HAP-1 (cell line): ENCODE results near the gene OR52B4.
A peak's percentile ranks its signal among the peaks of the same experiment; 100 is the strongest.
"Not testable (repeated sequence)": the region's sequence is repeated elsewhere in the genome, so short reads cannot be mapped to it uniquely, and the experiment has no call there.

Experiments used
- DNase-seq, 2 experiments: peaks; one replicate each; pipeline ENCODE4 v3.0.0-alpha.2; 2016 to 2020; ENCODE audit warnings: low spot score in 2 of 2
- H3K27me3 ChIP-seq: fragments of 250-450 bp; sonication (Bioruptor Pico); 2 replicates; pipeline ENCODE4 v1.5.1; 2020; ENCODE audit warnings: low read depth, mild to moderate bottlenecking, moderate library complexity
- H3K36me3 ChIP-seq: fragments of 250-450 bp; sonication (Bioruptor Pico); replicated peaks from 2 replicates; pipeline ENCODE4 v1.5.1; 2020; ENCODE audit warnings: mild to moderate bottlenecking
- H3K4me1 ChIP-seq: fragments of 250-450 bp; sonication (Bioruptor Pico); 2 replicates; pipeline ENCODE4 v1.5.1; 2020; ENCODE audit warnings: mild to moderate bottlenecking
- H3K4me3 ChIP-seq: fragments of 250-450 bp; sonication (Bioruptor Pico); 2 replicates; pipeline ENCODE4 v1.5.1; 2020; ENCODE audit warnings: mild to moderate bottlenecking, moderate library complexity
- H3K9me3 ChIP-seq: fragments of 250-450 bp; sonication (Bioruptor Pico); 2 replicates; pipeline ENCODE4 v1.5.1; 2020; ENCODE audit warnings: mild to moderate bottlenecking, moderate library complexity
- in situ Hi-C: fragments of 300-500 bp; cut with MboI; formaldehyde crosslinking; loops from 3 replicates; pipeline ENCODE4 v1.14.3; 2020; ENCODE audit warnings: low sequenced_read_pairs, inconsistent platforms, mixed read lengths

Gene OR52B4

DNA sequence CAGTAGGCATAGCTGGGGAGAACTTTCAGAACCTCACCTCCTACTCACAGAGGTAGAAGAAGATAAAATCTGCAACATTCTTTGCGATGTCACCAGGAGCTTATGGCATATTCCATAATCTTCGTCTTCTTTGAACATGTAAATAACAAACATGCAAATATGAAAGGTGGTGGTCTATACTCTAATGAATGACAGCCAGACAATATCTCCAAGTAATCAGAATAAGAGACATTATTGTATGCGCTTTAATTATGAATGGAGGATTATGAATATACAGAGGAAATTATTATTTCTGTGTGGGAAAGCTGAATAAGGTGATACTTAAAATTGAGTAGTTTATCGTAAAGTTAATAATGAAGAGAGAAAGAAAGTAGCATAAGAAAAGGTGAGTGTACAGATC lies at the start of gene OR52B4:
Gene OR52B4 (minus strand): TSS at position 101 of the 400 bp plus-strand sequence. CDS start 91 bp downstream, at position 10.
- in situ Hi-C loops, result no loop called here

DNA sequence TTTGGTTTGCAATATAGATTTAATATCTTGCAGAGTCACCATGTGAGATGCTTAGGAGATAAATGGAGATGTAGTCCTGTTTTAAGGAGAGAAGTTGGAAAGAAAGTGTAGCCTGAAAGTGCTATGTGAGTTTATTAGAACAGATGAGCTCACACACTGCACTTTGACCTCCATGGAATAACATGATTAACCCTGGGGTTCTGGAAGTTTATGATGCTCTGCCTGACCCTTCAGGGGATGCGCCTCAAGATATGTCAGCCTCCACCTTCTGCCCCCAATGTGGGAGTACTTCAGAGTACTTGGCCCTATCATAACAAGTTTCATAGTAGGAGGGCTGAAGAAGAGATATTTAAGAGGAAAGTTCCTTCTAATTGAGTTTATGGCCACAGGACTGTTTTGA lies 48.6 kb upstream of the OR52B4 start:
- Histone ChIP-seq H3K27me3 (no peaks in the 10 kb centered on the region), H3K36me3 (no peaks in the 10 kb centered on the region), H3K4me1 (no peaks in the 10 kb centered on the region), H3K9me3 (no peaks in the 10 kb centered on the region), H3K4me3 (no peak overlapping the region)
- no peak for DNase-seq
- in situ Hi-C loops, result loop anchor here (10.0 kb wide), 1 partner anchor 58 kb away; no protein-coding TSS in a partner anchor

More for the DNA sequence above, at the start of gene OR52B4:
- Histone ChIP-seq H3K27me3 (no peaks in the 10 kb centered on the region), H3K9me3 (no peaks in the 10 kb centered on the region), H3K4me3 (no peak within 1 kb of the TSS), H3K36me3 (no peaks in the 10 kb centered on the region), H3K4me1 (no peaks in the 10 kb centered on the region)
- DNase-seq, result no peak

DNA sequence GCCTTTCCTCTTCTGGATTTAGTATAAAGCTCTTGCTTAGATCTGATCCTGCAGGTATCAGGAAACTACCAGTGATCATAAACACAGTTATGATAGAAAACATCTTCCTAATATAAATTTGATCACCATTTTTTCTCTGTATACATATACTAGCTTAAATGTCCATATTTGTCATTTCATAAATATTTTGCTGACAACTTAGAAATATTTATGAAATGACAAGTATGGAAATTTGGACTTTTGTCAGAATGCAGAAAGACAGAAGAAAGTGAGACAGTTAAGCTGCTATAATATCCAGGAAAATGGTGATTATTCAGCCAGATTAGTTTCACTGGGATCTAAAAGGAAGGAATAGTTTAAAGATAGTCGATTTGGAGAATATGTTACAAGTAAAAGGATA lies 48.1 kb upstream of the OR52B4 start:
- no peak for DNase-seq
- H3K27me3 ChIP-seq, result no peaks in the 10 kb centered on the region
- no peaks in the 10 kb centered on the region for H3K36me3 ChIP-seq
- H3K9me3 ChIP-seq, result no peaks in the 10 kb centered on the region
- H3K4me3 ChIP-seq, result no peak overlapping the region
- H3K4me1 ChIP-seq, result no peaks in the 10 kb centered on the region
- in situ Hi-C loops, result loop anchor here (10.0 kb wide), 1 partner anchor 58 kb away; no protein-coding TSS in a partner anchor

DNA sequence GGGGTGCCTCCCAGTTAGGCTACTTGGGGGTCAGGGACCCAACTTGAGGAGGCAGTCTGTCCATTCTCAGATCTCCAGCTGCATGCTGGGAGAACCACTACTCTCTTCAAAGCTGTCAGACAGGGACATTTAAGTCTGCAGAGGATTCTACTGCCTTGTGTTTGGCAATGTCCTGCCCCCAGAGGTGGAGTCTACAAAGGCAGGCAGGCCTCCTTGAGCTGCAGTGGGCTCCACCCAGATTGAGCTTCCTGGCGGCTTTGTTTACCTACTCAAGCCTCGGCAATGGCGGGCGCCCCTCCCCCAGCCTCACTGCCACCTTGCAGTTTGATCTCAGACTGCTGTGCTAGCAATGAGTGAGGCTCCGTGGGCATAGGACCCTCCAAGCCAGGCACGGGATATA lies 38.0 kb upstream of the OR52B4 start:
- H3K27me3 ChIP-seq, H3K9me3 ChIP-seq, in situ Hi-C loops, H3K4me3 ChIP-seq, H3K36me3 ChIP-seq, DNase-seq, H3K4me1 ChIP-seq: not testable (repeated sequence)

DNA sequence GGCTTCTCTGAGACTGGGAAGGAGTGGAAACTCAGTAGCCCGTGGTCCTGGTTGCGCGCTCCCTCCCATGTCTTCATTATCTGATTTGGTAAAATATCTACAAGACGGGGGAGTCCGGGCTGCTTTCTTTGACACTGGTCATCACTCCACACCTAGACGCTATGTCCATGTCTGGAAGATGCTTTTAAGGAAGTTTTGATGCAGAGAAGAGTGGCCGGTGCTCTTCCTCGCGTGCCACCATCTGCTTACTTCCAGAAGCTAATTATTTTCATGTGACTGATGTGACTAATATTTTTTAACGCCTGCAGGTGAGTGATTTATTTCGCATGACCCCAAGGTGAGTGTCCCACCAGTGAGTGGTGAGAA lies 25.7 kb upstream of the OR52B4 start:
- peaks cover 3% of the 10 kb centered on the region for H3K36me3 ChIP-seq
- peaks cover 3% of the 10 kb centered on the region; the same call in 1 of the 2 replicates for H3K9me3 ChIP-seq

DNA sequence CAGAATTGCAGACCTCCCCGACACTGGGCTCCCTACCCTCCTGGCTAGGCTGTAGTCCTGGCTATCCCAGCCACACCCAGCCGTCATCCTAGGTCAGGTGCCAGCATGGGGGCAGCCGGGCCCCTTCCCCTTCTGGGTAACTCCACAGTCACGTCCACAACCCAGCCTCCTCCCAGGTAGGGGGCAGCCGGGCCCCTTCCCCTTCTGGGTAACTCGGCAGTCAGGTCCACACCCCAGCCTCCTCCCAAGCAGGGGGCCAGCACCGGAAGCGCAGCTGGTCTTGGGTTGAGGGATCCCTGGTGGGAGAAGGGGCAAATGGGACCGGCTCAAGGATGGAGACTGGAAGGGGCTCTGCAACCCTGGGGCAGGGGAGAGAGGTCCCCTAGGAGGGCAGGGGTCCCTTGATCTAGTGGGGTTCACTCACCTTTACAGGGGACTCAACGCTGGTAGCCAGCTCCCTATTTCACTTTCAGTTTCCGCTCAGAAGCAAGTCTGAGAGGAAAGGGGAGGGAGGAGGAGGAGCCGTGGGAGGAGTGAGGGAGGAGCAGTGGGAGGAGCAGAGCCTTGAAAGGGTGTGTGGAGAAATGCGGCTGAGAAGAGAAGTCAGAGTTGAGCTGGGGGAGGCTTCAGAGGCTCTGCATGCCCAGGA lies 25.1 kb upstream of the OR52B4 start, which contains the start of gene TRIM21:
Gene TRIM21 (minus strand): TSS at position 494 of the 649 bp plus-strand sequence. CDS start 3,293 bp downstream, outside the sequence.
- H3K27me3 ChIP-seq, result no peaks in the 10 kb centered on the region
- in situ Hi-C loops, result no loop called here
- DNase-seq, result peak; percentile 83 to 90
- peaks cover 4% of the 10 kb centered on the region for H3K36me3 ChIP-seq
- peaks cover 4% of the 10 kb centered on the region for H3K4me1 ChIP-seq
- peaks cover 3% of the 10 kb centered on the region; the same call in 1 of the 2 replicates for H3K9me3 ChIP-seq
- peak within 1 kb of the TSS; percentile 67 for H3K4me3 ChIP-seq

More for the DNA sequence above, 25.7 kb upstream of the OR52B4 start:
- H3K4me3 ChIP-seq, result peak overlapping the region; percentile 67
- DNase-seq, result no peak
- no peaks in the 10 kb centered on the region for H3K27me3 ChIP-seq
- in situ Hi-C loops, result no loop called here
- H3K4me1 ChIP-seq, result peaks cover 4% of the 10 kb centered on the region

DNA sequence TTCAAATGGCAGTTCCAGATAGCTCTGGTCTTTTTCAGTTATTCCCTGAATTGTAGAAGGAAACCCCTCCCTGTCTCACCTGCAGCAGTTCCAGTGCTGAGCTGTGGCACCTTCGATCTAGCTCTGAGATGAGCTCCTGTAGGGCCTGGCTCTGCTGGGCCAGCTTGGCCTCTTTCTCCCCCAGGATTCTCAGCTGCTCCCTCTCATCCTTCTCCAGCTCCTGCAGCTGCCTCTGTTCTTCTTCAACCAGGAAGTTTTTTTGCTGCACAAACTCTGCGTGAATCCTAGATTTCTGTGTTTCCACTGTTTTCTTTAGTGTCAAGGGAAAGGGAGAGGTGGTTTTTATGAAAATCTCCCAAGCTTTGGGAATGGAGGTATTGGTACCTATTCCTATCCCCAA lies 20.0 kb upstream of the OR52B4 start:
- no peak overlapping the region for H3K4me3 ChIP-seq
- DNase-seq, result no peak
- in situ Hi-C loops, result no loop called here
- H3K27me3 ChIP-seq, result no peaks in the 10 kb centered on the region
- peaks cover 4% of the 10 kb centered on the region for H3K36me3 ChIP-seq
- H3K4me1 ChIP-seq, result peaks cover 4% of the 10 kb centered on the region
- peaks cover 3% of the 10 kb centered on the region; the same call in 1 of the 2 replicates for H3K9me3 ChIP-seq

DNA sequence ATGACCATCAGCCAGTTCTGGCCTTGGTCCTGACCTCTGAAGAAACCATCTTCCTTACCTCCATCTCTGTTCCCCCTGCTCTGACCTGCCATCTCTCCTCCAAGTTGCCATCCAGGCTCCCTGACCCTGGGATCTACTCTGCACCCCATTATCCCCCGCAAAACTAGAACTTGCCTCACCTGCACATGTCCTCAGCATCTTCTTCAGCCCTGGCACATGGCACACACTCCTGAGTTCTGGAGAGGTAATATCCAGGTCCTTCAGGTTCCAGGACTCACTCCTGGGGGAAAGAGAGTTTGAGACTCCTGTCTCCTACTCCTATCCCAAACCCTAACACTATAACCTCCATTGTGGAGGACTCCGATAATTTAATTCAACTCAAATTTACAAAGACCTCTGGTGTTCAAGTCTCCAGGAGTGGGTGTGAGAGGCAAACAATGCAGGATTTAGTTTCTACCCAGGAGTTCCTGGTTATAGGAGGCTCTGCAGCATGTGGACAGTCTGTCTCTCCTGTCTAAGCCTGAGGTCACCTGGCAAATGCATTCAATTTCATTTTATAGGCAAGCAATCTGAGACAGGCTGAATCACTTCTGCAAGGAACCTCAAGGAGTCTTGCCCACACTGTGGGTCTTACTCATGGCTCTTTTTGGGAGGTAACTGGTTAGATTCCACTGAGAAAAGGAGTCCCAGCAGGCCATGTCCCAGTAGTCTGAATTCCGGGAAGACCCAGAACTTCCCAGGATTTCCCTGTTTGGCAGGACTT lies 18.0 kb upstream of the OR52B4 start:
- in situ Hi-C loops, result no loop called here
- no peak overlapping the region for H3K4me3 ChIP-seq
- H3K9me3 ChIP-seq, result peaks cover 3% of the 10 kb centered on the region; the same call in 1 of the 2 replicates
- peaks cover 4% of the 10 kb centered on the region for H3K36me3 ChIP-seq
- H3K27me3 ChIP-seq, result no peaks in the 10 kb centered on the region
- no peak for DNase-seq
- no peaks in the 10 kb centered on the region for H3K4me1 ChIP-seq

DNA sequence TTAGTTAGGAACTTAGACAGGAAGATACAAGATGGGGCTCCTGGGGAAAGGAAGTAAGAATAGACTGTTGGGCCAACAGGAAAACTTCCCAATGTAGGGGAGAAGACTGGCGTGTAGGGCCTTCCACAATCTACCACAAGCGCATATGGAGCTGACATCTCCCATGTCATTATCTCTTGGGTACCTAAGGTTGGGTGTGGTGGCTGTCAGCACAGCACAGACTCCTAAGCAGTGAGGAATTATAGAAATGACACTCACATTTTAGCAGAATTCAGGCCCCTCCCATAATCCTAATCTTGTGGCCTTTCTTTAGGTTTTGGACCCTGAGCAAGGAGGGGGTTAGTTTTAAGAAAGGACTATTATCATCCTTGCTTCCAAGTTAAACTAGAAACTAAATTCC lies 13.7 kb upstream of the OR52B4 start:
- Histone ChIP-seq H3K36me3 (no peaks in the 10 kb centered on the region), H3K4me1 (no peaks in the 10 kb centered on the region), H3K4me3 (no peak overlapping the region), H3K9me3 (no peaks in the 10 kb centered on the region), H3K27me3 (no peaks in the 10 kb centered on the region)
- no peak for DNase-seq
- in situ Hi-C loops, result no loop called here

DNA sequence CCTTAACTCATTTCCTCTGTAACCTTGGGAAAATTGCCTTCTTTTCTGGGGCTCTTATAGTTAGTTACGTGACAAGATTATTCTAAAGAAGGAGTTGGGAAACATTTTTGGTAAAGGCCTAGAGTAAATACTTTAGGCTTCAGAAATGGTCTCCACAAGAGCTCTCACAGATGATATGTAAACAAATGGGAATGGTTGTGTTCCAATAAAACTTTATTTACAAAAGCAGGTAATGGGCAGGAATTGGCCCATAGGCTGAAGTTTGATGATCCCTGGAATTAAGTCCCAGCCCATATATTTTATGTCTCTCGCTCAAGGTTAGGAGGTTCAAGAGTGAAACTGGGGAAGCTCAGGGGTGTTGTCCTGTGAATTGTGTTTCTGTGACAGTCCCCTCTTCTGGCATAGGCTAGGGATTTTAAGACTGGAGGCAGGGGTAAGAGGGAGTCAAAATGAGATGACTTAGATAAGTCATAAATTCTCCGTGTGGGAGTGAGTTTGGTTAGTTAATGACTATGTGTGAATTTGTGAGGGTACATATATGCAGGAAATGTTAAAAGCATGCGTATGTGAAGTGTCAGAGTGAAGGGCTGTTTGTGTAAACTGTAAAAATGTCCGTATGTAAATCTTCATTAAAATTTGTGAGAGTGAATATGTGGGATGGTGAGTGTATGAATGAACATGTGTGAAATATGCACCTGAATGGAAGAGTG lies 7.4 kb upstream of the OR52B4 start:
- no peaks in the 10 kb centered on the region for H3K9me3 ChIP-seq
- H3K27me3 ChIP-seq, result no peaks in the 10 kb centered on the region
- H3K4me1 ChIP-seq, result no peaks in the 10 kb centered on the region
- in situ Hi-C loops, result no loop called here
- DNase-seq, result no peak
- H3K4me3 ChIP-seq, result no peak overlapping the region
- no peaks in the 10 kb centered on the region for H3K36me3 ChIP-seq

DNA sequence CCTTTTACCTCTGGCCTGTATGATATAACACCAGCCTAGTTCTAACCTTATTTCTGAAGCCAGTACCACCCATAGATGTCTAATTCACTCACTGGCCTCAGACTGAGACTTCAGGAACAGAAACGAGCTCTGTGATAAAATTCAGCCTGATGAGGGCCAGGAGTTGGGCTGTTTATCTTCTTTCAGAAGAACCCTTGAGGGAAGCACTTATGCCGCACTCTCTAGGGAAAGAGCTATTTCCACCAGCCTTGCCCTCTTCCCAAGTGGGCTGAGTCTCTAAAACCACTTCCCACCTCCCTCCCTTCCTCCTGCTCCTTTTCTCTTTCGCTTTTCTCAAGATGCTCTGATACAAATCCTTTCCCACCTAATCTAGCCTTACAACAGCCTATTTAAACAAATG lies 2.0 kb upstream of the OR52B4 start:
- Histone ChIP-seq H3K4me1 (no peaks in the 10 kb centered on the region), H3K4me3 (no peak overlapping the region), H3K36me3 (no peaks in the 10 kb centered on the region), H3K9me3 (no peaks in the 10 kb centered on the region), H3K27me3 (no peaks in the 10 kb centered on the region)
- no peak for DNase-seq
- in situ Hi-C loops, result no loop called here

DNA sequence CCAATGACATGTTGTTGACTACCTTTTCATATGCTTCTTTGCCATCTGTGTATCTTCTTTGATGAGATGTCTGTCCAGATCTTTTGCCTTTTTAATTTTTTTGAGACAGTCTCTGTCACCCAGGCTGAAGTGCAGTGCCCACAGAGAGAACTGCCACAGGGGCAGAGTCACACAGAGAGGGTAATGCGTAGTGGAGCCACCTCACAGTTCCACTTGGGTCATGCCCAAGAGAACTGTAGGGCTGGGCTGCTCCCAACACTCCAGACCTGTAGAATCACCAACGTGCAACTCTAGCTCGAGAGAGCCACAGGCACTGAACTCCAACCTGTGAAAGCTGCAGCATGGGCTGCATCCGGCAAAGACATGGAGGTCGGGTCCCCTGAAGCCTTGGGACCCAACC lies 20.0 kb downstream of the OR52B4 start:
- DNase-seq, H3K4me3 ChIP-seq, in situ Hi-C loops, H3K9me3 ChIP-seq, H3K4me1 ChIP-seq, H3K36me3 ChIP-seq, H3K27me3 ChIP-seq: not testable (repeated sequence)

DNA sequence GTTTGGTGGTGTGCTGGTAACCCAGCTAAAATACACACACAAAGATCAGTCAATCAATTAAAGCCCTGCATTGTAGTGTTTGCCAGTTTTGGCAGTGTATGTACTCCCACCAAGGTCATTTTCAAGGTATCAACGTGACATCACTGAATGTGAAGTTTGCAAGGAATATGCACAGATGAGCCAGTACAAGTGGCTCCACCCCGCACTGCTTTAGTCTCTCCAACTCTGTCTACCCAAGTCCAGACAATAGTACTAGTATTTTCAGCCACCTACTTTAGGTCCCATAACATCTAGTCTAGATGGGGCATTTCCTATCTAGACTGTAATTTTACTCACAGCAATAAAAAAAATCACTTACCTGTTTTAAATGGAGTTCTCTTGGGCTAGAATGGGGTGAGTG lies 22.8 kb downstream of the OR52B4 start:
- H3K27me3 ChIP-seq, in situ Hi-C loops, H3K36me3 ChIP-seq, H3K4me1 ChIP-seq, H3K9me3 ChIP-seq, DNase-seq, H3K4me3 ChIP-seq: not testable (repeated sequence)

DNA sequence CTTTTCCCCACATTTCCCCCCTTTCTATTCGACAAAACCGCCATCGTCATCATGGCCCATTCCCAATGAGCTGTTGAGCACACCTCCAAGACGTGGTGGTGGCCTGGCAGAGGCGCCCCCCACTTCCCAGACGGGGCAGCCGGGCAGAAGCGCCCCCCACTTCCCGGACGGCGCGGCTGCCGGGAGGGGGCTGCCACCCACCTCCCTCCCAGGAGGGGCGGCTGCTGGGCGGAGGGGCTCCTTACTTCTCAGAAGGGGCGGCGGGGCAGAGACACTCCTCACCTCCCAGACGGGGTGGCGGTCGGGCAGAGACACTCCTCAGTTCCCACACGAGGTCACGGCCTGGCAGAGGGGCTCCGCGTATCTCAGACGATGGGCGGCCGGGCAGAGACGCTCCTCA lies 33.8 kb downstream of the OR52B4 start:
- in situ Hi-C loops, H3K27me3 ChIP-seq, H3K9me3 ChIP-seq, DNase-seq, H3K4me3 ChIP-seq, H3K4me1 ChIP-seq, H3K36me3 ChIP-seq: not testable (repeated sequence)
